ENCODE data around the gene MFSD12.
"Not testable (repeated sequence)": the region's sequence is repeated elsewhere in the genome, so short reads cannot be mapped to it uniquely, and the experiment has no call there.

Gene MFSD12

GRCh38 chr19:3534375-3535234 is 22.8 kb downstream of the MFSD12 start:
- H3K27me3 ChIP-seq = no peaks in the 10 kb centered on the region
- H3K9me3 ChIP-seq (replicated peaks in 1 of 11) = peaks cover 0 to 3% (median 0%) of the 10 kb centered on the region in 11 experiments; a peak in 4 of 22 replicates
- peaks cover 14 to 54% (median 51%) of the 10 kb centered on the region in 10 experiments; a peak in 19 of 20 replicates for H3K4me1 ChIP-seq
- no peak overlapping the region for H3K4me3 ChIP-seq
- peak overlapping the region in 6 of 11 experiments; percentile 4 to 50 (median 46); a peak in 11 of 22 replicates for H3K9ac ChIP-seq
- peaks cover 65 to 94% (median 88%) of the 10 kb centered on the region in 11 experiments; a peak in 21 of 22 replicates for H4K20me1 ChIP-seq
- H3K27ac ChIP-seq = peak overlapping the region in 3 of 11 experiments; percentile 13 to 28 (median 27); a peak in 3 of 22 replicates
- peaks cover 56 to 81% (median 66%) of the 10 kb centered on the region in 11 experiments for H3K36me3 ChIP-seq
- peak overlapping the region in 9 of 11 experiments; percentile 15 to 88 (median 80); a peak in 16 of 22 replicates for H3K4me2 ChIP-seq
- TF ChIP-seq Cebpa-rat (IDR thresholded peaks at IDR 0.05) = no peak

DNA sequence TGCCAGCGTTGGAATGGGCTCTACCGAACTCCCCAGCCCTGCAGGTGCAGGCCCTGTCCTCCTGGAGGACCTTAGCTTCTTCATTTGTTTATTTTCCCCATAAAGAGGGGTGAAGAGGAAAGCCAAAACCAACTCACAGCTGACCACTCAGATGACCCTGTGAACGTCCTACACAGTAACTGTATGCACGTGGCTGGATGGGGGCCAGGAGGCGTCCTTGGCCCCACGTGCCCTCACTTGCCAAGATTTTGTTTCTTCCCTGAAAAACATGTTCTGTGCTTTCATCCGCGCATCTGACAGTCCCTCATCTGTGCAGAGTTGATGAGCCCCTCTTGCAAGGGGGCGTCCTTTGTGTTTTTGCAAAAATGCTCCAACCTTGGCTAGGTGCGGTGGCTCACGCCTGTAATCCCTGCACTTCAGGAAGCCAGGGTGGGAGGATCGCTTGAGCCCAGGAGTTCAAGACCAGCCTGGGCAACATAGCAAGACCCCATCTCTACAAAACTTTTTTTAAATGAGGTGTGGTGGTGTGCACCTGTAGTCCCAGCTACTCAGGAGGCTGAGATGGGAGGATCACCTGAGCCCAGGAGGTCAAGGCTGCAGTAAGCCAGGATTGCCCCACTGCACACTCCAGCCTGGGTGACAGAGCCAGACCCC is 23.7 kb downstream of the MFSD12 start:
- no peaks in the 10 kb centered on the region for H3K9me3 ChIP-seq (replicated peaks in 1 of 11)
- H3K27ac ChIP-seq = no peak overlapping the region
- no peak overlapping the region for H3K4me3 ChIP-seq
- peak overlapping the region in 9 of 11 experiments; percentile 15 to 88 (median 80); a peak in 16 of 22 replicates for H3K4me2 ChIP-seq
- peaks cover 14 to 54% (median 51%) of the 10 kb centered on the region in 10 experiments; a peak in 19 of 20 replicates for H3K4me1 ChIP-seq
- no peak for TF ChIP-seq Cebpa-rat (IDR thresholded peaks at IDR 0.05)
- peaks cover 63 to 93% (median 81%) of the 10 kb centered on the region in 11 experiments; a peak in 21 of 22 replicates for H4K20me1 ChIP-seq
- no peaks in the 10 kb centered on the region for H3K27me3 ChIP-seq
- H3K36me3 ChIP-seq = peaks cover 51 to 73% (median 60%) of the 10 kb centered on the region in 11 experiments
- peak overlapping the region in 3 of 11 experiments; percentile 4 to 44 (median 20); a peak in 1 of 22 replicates for H3K9ac ChIP-seq

GRCh38 chr19:3533033-3533432 is 24.4 kb downstream of the MFSD12 start:
- Histone ChIP-seq H4K20me1 (peaks cover 56 to 93% (median 75%) of the 10 kb centered on the region in 11 experiments; a peak in 21 of 22 replicates), H3K36me3 (peaks cover 53 to 71% (median 60%) of the 10 kb centered on the region in 11 experiments), H3K9ac (0 out of 22 replicates have a peak overlapping the region, but pooled peaks of 1 of the 11 experiments have one; percentile 2), H3K4me3 (no peak overlapping the region), H3K4me1 (peaks cover 14 to 53% (median 49%) of the 10 kb centered on the region in 10 experiments; a peak in 19 of 20 replicates), H3K9me3 (replicated peaks in 1 of 11) (no peaks in the 10 kb centered on the region), H3K27me3 (no peaks in the 10 kb centered on the region), H3K4me2 (peak overlapping the region in 5 of 11 experiments; percentile 62 to 88 (median 86); a peak in 4 of 22 replicates), H3K27ac (no peak overlapping the region)
- TF ChIP-seq Cebpa-rat (IDR thresholded peaks at IDR 0.05) = no peak

DNA sequence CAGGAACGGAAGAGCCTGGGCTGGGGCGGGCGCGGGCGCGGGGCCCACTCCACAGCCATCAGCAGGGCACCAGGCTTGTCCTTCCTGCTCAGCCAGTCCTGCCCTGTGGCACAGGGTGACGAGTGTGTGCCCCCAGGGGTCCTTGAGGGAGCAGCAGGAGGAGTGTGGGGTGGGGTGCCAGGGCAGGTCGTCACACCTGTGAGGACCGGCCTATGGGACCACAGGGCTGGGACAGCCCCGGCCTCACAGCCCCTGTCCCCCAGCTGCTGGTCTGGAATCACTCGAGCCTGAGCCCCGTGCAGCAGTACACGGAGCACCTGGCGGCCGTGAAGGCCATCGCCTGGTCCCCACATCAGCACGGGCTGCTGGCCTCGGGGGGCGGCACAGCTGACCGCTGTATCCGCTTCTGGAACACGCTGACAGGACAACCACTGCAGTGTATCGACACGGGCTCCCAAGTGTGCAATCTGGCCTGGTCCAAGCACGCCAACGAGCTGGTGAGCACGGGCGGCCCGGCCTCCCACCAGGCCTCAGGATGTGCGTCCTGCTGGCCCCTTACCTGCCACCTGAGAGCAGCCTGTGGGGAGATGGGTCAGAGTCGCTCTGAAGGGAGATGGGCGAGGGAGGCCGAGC is 25.1 kb downstream of the MFSD12 start:
- Histone ChIP-seq H3K36me3 (peaks cover 56 to 74% (median 64%) of the 10 kb centered on the region in 11 experiments), H3K4me2 (no peak overlapping the region), H3K9ac (no peak overlapping the region)

DNA sequence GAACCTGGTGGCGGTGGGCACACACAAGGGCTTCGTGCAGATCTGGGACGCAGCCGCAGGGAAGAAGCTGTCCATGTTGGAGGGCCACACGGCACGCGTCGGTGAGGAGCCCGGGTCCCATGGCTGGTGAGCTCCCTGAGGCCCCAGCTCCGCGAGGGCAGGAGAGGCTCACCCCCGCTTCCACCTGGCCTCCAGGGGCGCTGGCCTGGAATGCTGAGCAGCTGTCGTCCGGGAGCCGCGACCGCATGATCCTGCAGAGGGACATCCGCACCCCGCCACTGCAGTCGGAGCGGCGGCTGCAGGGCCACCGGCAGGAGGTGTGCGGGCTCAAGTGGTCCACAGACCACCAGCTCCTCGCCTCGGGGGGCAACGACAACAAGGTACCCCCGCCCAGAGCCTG is 25.7 kb downstream of the MFSD12 start:
- Histone ChIP-seq H3K4me2 (no peak overlapping the region), H3K9ac (no peak overlapping the region), H3K27ac (no peak overlapping the region), H3K27me3 (no peaks in the 10 kb centered on the region), H3K9me3 (replicated peaks in 1 of 11) (no peaks in the 10 kb centered on the region), H3K4me1 (peaks cover 8 to 39% (median 36%) of the 10 kb centered on the region in 10 experiments; a peak in 19 of 20 replicates), H3K4me3 (no peak overlapping the region), H3K36me3 (peaks cover 62 to 80% (median 70%) of the 10 kb centered on the region in 11 experiments), H4K20me1 (peaks cover 50 to 92% (median 70%) of the 10 kb centered on the region in 11 experiments; a peak in 21 of 22 replicates)
- TF ChIP-seq Cebpa-rat (IDR thresholded peaks at IDR 0.05) = no peak

More for the DNA sequence above, 25.1 kb downstream of the MFSD12 start:
- no peak overlapping the region for H3K4me3 ChIP-seq
- no peaks in the 10 kb centered on the region for H3K27me3 ChIP-seq
- H3K27ac ChIP-seq = no peak overlapping the region
- peaks cover 12 to 45% (median 42%) of the 10 kb centered on the region in 10 experiments; a peak in 19 of 20 replicates for H3K4me1 ChIP-seq
- no peak for TF ChIP-seq Cebpa-rat (IDR thresholded peaks at IDR 0.05)
- peaks cover 52 to 92% (median 71%) of the 10 kb centered on the region in 11 experiments; a peak in 21 of 22 replicates for H4K20me1 ChIP-seq
- H3K9me3 ChIP-seq (replicated peaks in 1 of 11) = no peaks in the 10 kb centered on the region

DNA sequence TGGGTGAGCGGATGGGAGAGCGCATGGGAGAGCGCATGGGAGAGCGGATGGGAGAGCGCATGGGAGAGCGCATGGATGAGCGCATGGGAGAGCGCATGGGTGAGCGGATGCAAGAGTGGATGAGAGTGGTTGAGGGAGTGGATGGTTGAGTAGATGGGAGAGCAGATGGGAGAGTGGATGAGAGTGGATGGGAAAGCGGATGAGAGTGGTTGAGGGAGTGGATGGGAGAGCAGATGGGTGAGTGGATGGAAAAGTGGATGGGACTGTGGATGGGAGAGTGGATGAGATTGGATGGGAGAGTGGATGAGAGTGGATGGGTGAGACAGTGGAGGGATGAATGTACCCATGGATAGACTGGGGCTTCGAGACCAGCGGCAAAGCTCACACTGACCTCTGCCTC is 27.0 kb downstream of the MFSD12 start:
- Histone ChIP-seq H3K4me1 (peaks cover 0 to 32% (median 28%) of the 10 kb centered on the region in 10 experiments; a peak in 18 of 20 replicates), H3K9me3 (replicated peaks in 1 of 11) (no peaks in the 10 kb centered on the region), H4K20me1 (peaks cover 45 to 92% (median 63%) of the 10 kb centered on the region in 11 experiments; a peak in 21 of 22 replicates), H3K27ac (no peak overlapping the region), H3K9ac (no peak overlapping the region), H3K4me2 (no peak overlapping the region), H3K27me3 (no peaks in the 10 kb centered on the region), H3K4me3 (no peak overlapping the region), H3K36me3 (peaks cover 68 to 81% (median 77%) of the 10 kb centered on the region in 11 experiments)
- no peak for TF ChIP-seq Cebpa-rat (IDR thresholded peaks at IDR 0.05)

DNA sequence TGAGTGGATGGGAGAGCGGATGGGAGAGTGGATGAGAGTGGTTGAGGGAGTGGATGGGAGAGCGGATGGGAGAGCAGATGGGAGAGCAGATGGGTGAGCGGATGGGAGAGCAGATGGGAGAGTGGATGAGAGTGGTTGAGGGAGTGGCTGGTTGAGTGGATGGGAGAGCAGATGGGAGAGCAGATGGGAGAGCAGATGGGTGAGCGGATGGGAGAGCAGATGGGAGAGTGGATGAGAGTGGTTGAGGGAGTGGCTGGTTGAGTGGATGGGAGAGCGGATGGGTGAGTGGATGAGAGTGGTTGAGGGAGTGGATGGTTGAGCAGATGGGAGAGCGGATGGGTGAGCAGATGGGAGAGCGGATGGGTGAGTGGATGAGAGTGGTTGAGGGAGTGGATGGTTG is 28.1 kb downstream of the MFSD12 start:
- H4K20me1 ChIP-seq = peaks cover 44 to 92% (median 62%) of the 10 kb centered on the region in 11 experiments; a peak in 21 of 22 replicates
- H3K9me3 ChIP-seq (replicated peaks in 1 of 11); H3K4me2 ChIP-seq; H3K27ac ChIP-seq; H3K4me3 ChIP-seq; H3K27me3 ChIP-seq; H3K9ac ChIP-seq: not testable (repeated sequence)
- H3K4me1 ChIP-seq = peaks cover 0 to 32% (median 23%) of the 10 kb centered on the region in 10 experiments; a peak in 16 of 20 replicates
- H3K36me3 ChIP-seq = peaks cover 71 to 79% (median 76%) of the 10 kb centered on the region in 11 experiments

GRCh38 chr19:3528539-3529211 is 28.7 kb downstream of the MFSD12 start:
- H3K27me3 ChIP-seq = no peaks in the 10 kb centered on the region
- TF ChIP-seq Cebpa-rat (IDR thresholded peaks at IDR 0.05) = no peak
- H4K20me1 ChIP-seq = peaks cover 44 to 92% (median 62%) of the 10 kb centered on the region in 11 experiments
- no peak overlapping the region for H3K4me3 ChIP-seq
- no peaks in the 10 kb centered on the region for H3K9me3 ChIP-seq (replicated peaks in 1 of 11)
- peaks cover 0 to 28% (median 17%) of the 10 kb centered on the region in 10 experiments; a peak in 14 of 20 replicates for H3K4me1 ChIP-seq
- H3K27ac ChIP-seq = no peak overlapping the region
- H3K36me3 ChIP-seq = peaks cover 71 to 79% (median 76%) of the 10 kb centered on the region in 11 experiments
- H3K9ac ChIP-seq = no peak overlapping the region
- no peak overlapping the region for H3K4me2 ChIP-seq

All from BLaER1 treated with 17β-estradiol and CSF1 and Interleukin-3, amounts not matched to agents 10 nM and 100 nM (cell line).